ENCODE results near the gene HSBP1L1.
"Not testable (repeated sequence)": the region's sequence is repeated elsewhere in the genome, so short reads cannot be mapped to it uniquely, and the experiment has no call there.

HSBP1L1 gene

DNA sequence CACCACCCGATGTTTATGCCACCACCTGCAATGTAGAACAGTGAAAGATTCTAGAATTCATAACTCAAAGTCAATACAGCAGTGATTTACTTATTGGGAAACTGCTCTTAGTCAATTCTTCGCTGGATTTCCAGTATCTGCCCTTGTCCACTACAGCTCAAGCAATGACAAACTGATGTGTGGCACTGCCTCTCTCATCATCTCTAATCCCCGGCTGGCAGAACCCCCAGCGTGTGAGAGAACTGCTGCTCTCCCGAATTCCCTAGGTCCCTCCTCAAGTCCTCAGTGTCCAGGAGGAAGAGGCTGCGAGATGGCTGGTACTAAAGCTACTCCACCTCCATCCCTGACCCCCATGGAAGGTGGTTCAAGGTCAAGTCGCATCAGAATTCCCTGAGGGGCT lies 22.3 kb downstream of the HSBP1L1 start:
- no peak for TF ChIP-seq GATA1 (IDR thresholded peaks at IDR 0.05; ENCODE audit: low read depth, low read length)
- TF ChIP-seq POLR2A (IDR thresholded peaks at IDR 0.05; ENCODE audit: low read length), result no peak
- no peak for DNase-seq

DNA sequence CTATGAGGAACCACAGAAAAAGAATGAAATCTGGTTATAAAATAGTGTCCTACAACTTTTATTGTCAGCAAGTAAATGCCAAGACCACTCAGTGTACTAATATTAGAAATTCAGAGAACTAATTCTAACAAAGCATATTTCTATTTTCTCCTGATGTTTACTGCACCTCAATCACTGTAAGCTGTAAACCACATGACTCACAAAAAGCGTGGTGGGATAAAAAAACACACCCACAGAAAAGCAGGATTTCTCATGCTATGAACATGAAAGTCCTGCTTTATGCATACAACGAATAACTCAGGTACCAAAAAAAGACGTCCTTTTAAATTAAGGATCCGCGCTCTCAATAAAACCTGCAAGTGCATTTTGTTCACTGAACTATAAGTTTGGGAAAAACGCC lies 23.1 kb downstream of the HSBP1L1 start:
- DNase-seq, result peak in 1 of 2 experiments; percentile 66
- TF ChIP-seq GATA1 (IDR thresholded peaks at IDR 0.05; ENCODE audit: low read depth, low read length), result no peak
- TF ChIP-seq POLR2A (IDR thresholded peaks at IDR 0.05; ENCODE audit: low read length), result no peak

DNA sequence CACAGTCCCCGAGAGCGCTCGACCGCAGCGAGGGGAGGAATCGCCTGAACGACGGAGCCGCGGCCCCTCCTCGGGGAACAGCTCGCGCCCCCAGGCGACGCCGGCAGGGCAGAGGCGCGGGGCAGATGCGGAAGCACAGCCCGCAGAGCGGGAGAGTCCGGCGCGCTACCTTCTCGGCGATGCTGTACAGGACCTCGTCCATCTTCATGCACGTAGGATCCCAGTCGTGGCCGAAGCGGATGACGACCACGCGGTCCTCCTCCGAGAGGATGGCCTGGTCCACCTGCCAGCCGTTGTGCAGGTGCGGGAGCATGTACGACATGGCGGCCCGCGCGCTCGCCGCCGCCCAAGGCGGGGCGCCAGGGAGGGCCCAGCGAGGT lies 23.6 kb downstream of the HSBP1L1 start:
- TF ChIP-seq GATA1 (IDR thresholded peaks at IDR 0.05; ENCODE audit: low read depth, low read length) (no peak), POLR2A (IDR thresholded peaks at IDR 0.05; ENCODE audit: low read length) (no peak)
- peak; percentile 84 to 86 for DNase-seq

DNA sequence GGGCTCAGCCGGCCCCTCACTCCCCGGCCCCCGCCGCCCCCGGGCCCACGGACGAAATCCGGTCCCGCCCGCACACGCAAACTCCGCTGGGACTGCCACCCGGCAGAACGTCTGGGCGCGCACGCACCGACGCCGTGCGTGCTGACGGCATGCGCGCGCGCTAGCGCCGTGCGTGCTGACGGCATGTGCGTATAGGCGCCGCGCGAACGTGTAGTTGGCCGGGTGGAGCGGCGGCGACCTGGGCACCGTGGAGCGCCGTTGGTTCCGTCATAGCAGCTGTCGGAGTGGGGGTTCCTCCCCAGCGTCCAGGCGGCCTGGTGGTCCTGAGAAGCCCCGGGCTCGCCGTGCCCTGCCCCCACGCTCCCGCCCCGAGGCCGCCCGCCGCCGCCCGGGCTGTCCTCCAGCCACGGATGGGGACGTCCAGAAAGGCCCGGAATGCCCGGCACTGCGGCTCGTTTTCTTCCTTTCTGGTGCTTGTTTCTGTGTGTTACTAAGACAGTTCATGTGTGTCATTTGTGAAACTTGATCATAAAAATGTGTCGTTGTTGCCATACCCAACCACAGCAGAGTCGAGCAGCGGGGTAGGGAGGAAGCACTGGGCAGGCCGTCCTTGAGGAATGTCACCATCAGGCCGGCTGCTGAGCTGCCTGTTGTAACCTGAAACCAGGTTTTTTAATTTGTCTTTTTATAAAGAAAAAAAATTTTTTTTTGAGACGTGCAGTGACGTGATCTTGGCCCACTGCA lies 24.2 kb downstream of the HSBP1L1 start, which contains the start of gene TXNL4A:
Gene TXNL4A, minus strand, starts transcription at position 113 of the 744 bp plus-strand sequence. CDS start 171 bp downstream, outside the sequence.
- TF ChIP-seq GATA1 (IDR thresholded peaks at IDR 0.05; ENCODE audit: low read depth, low read length), result no peak
- peak; percentile 93 for TF ChIP-seq POLR2A (IDR thresholded peaks at IDR 0.05; ENCODE audit: low read length)
- peak; percentile 95 for DNase-seq

DNA sequence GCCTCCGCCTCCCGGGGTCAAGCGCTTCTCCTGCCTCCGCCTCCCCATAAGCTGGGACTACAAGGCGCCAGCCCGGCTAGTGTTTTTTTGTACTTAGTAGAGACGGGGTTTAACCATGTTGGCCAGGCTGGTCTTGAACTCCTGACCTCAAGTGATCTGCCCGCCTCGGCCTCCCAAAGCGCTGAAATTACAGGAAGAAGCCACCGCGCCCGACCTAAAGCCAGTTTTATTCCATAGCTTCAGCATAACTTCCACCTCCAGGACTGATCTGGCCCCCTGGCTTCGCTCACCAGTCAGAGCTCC lies 24.7 kb downstream of the HSBP1L1 start:
- peak in 1 of 2 experiments; percentile 70 for DNase-seq
- TF ChIP-seq POLR2A (IDR thresholded peaks at IDR 0.05; ENCODE audit: low read length) (no peak), GATA1 (IDR thresholded peaks at IDR 0.05; ENCODE audit: low read depth, low read length) (no peak)

DNA sequence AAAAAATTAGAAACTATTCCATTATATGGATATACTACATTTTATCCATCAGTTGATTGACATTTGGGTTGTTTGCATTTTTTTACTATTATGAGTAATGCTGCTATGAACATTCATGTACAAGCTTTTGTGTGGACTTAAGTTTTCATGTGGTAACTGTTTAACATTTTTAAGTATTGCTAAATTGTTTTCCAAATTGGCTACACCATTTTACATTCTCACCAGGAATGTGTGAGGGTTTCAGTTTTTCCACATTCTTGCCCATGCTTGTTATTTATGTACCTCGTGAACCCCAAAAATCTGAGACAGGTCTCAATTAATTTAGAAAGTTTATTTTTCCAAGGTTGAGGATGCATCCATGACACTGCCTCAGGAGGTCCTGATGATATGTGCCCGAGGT lies 27.1 kb downstream of the HSBP1L1 start:
- no peak for DNase-seq
- no peak for TF ChIP-seq POLR2A (IDR thresholded peaks at IDR 0.05; ENCODE audit: low read length)
- no peak for TF ChIP-seq GATA1 (IDR thresholded peaks at IDR 0.05; ENCODE audit: low read depth, low read length)

DNA sequence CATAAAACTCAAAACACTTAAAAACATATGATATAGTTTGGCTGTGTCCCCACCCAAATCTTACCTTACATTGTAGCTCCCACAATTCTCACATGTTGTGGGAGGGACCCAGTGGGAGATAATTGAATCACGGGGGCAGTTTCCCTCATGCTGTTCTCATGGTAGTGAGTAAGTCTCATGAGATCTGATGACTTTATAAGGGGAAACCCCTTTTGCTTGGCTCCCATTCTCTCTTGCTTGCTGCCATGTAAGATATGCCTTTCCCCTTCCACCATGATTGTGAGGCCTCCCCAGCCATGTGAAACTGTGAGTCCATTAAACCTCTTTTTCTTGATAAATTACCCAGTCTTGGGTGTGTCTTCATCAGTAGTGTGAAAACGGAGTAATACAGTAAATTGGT lies 35.3 kb downstream of the HSBP1L1 start:
- DNase-seq, result not testable (repeated sequence)

DNA sequence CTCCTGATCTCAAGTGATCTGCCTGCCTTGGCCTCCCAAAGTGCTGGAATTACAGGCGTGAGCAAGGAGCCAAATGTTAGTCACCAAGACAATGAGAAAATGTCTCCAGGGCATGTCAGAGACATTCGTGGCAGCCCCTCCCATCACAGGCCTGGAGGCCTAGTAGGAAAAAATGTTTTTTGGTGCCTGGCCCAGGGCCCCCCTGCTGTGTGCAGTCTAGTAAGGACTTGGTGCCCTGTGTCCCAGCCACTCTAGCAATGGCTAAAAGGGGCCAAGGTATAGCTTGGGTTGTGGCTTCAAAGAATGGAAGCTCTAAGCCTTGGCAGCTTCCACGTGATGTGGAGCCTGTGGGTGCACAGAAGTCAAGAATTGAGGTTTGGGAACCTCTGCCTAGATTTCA lies 36.4 kb downstream of the HSBP1L1 start:
- TF ChIP-seq POLR2A (IDR thresholded peaks at IDR 0.05; ENCODE audit: low read length) (no peak), GATA1 (IDR thresholded peaks at IDR 0.05; ENCODE audit: low read depth, low read length) (no peak)
- DNase-seq, result no peak

DNA sequence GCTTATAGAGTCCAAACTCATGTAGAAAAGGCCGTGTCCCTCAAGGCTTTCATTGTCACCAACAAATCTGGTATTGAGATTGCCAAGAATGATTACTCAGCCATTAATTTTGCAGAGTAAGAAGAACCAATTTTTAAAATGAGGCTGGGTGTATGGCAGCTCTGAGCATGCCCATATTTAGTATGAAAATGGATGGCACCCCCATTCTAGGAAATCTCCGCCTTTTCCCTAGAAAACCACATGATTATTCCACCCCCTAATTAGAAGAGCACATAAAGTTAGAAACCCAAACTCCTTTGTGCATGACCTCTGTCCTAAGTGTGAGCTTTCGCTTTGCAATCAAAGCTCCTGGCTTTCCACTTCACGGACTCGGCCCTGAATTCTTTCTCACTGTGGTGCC lies 38.0 kb downstream of the HSBP1L1 start:
- DNase-seq, result no peak
- TF ChIP-seq POLR2A (IDR thresholded peaks at IDR 0.05; ENCODE audit: low read length) (no peak), GATA1 (IDR thresholded peaks at IDR 0.05; ENCODE audit: low read depth, low read length) (no peak)

DNA sequence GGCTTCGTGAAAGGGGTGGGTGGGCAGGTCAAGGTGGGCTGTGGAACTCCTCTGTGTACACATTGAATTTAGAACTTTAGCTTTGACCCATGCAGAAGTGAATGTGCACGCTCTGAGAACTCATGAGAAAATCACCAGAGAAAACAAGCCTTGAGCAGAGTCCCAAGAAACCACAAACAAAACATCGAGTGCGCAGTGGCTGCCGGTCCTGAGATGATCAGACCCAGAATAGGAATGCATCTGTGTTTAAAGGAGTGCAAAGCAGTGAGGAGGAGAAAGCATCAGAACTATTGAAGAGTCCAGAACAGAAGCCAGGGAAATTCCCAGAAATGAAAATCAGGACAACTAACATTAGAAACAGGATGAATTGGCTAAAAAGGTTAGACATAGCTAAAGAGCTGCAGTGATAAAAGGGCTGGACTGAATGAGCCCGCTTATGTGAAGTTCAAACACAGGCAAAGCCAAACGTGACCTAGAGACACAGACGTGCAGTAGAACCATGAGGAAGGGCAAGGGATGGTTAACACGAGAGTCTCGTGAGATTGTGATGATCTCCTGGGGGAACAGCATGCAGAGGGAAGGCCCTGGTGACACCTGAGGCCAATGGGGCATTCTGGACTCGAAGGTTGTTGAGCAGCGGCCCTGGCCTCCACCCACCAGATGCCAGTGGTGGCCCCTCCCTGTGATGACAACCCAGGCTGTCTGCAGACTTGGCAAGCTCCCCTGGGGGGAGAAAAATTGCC lies 40.3 kb downstream of the HSBP1L1 start:
- no peak for DNase-seq

DNA sequence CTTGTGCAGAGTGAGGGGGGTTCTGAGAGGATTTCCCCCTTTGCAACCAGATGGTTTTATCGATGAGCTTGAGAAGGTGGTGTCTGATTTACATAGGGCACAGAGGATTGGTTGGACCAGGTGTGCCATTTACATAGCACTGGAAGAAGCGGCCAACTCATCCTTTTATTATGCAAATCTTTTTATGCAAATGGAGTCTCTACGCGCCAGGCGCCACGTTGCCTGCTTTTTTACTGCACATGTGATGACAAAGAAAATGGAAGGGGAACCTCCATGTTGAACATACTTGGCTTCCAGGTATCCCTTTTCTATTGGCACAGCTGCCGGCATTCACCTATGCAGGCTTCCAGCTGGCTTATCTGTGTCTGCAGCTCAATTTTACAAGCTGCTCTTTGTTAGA lies 42.3 kb downstream of the HSBP1L1 start:
- DNase-seq, result no peak
- TF ChIP-seq GATA1 (IDR thresholded peaks at IDR 0.05; ENCODE audit: low read depth, low read length), result no peak
- TF ChIP-seq POLR2A (IDR thresholded peaks at IDR 0.05; ENCODE audit: low read length), result no peak

More for the DNA sequence above, 40.3 kb downstream of the HSBP1L1 start:
- TF ChIP-seq GATA1 (IDR thresholded peaks at IDR 0.05; ENCODE audit: low read depth, low read length), result no peak
- no peak for TF ChIP-seq POLR2A (IDR thresholded peaks at IDR 0.05; ENCODE audit: low read length)

DNA sequence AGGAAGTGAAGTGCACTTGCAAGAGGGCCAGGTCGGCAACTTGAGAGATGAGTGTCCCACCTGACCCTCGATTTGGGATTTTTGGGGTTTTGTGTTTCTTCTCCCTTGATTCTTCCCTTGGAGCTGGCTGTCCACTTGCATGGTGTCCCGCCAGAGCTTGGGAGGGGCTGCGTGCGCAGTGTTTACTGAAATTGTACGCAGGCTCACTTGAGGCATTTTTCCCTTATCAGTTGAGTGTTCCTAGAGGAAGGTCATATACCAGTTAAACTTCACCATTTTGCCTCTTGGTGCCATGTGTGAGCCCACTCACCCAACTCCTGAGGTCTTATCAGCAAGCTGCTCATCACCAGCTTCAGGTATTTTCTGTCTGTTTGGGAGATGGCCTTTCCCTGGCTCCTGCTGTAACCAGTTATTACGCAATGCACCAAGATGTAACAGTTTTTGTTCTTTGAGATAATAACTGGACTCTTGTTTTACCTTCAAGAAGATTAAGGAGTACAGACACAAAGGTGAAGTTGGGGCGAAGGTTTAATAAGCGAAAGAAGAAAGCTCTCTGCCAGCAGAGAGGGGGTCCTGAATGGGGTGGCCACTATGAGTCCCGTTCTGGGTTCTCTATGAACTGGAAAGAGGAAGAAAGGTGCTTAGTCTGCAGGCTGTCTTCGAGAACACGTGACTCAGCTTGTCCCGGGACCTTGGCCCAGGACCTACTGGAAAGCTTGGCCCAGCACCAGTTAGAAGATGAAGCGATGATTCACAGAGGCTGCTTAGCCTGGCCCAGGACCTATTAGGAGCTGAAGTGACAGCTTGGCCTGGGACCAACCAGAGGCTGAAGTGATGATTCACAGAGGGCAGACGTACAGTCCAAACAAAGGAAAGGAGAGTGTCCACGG lies 45.5 kb downstream of the HSBP1L1 start:
- DNase-seq, result peak in 1 of 2 experiments; percentile 25
- TF ChIP-seq POLR2A (IDR thresholded peaks at IDR 0.05; ENCODE audit: low read length) (no peak), GATA1 (IDR thresholded peaks at IDR 0.05; ENCODE audit: low read depth, low read length) (no peak)

DNA sequence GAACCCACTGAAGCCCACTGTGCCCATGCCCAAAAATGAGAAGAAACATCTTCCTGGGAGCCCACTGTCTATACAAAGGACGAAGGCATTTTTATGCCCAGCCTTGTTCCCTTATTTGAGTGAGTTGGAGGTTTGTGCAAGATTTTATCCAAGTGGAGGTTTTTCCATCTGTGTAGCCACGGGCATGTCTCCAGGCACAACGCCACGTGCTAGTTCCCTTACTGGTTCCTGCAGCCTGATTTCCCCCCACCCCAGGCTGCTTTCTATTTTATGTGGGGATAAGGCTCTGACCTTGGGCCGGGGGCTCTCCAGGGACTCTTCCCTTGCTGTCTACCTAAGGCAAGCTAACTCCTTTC lies 46.1 kb downstream of the HSBP1L1 start:
- DNase-seq, result no peak
- TF ChIP-seq GATA1 (IDR thresholded peaks at IDR 0.05; ENCODE audit: low read depth, low read length) (no peak), POLR2A (IDR thresholded peaks at IDR 0.05; ENCODE audit: low read length) (no peak)

DNA sequence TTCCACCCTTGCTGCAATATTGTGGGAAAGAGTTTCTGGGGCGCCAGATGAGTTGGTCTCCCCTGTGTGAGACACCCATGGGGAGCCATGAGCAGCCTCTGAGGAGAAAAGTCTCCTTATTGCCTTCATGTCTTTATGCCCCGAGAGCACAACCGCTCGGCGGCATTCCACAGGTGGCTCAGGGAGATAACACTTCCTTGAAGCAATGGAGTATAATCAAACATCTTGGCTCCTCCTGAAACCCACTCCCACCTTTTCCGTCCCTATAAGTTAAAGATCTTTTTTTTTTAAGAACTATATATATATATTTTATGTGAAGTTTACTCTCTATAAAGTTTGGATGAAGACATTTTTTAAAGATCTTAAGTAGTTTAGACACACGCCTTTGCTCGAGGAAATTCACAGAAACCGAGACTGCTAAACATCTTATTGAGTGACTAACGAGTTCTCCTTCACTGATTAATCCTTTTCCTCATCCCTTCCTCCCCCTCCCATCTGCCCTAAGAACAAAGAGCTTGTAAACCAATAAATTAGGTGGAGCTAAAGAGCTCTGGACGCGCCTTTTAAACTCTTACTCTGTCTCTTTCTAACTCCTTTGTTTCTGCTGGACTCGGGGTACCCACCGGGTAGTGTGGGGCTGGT lies 47.2 kb downstream of the HSBP1L1 start:
- not testable (repeated sequence) for DNase-seq
